ENCODE measurements around the gene HNRNPUL1.

Gene HNRNPUL1

DNA sequence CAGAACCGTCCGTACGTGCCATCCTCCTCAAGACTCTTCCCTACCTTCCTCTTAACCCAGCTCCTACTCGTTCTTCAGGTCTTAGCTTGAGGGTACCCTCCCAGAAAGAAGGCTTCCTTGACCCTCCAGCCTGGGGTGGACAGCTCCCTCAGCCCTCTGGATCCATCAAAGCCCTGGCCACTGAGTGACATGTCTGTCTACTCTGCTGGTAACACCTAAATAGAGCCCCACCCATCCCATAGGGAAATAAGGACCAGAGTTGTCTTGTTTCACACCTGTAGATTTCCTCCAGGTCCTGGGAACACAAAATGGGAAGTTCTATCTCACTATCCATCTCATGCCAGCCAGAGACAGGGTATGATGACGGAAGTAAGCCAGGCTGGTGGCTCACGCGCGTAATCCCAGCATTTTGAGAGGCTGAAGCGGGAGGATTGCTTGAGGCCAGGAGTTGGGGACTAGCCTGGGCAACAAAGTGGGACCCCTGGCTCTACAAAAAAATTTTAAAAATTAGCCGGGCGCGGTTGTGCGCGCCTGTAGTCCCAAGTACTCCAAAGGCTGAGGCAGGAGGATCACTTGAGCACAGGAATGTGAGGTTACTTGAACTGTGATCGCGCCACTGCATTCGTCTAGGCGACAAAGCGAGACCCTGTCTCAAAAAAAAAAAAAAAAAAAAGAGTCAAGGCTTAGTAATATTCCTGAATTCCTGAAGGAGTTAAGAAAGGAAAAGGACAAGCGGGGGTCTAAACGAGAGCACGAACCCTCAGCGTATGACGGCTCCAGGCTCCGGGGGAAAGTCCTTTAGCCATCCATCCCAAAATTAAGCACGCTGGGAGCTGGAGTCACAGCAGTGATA lies 45.2 kb downstream of the HNRNPUL1 start:
- no peak for DNase-seq

DNA sequence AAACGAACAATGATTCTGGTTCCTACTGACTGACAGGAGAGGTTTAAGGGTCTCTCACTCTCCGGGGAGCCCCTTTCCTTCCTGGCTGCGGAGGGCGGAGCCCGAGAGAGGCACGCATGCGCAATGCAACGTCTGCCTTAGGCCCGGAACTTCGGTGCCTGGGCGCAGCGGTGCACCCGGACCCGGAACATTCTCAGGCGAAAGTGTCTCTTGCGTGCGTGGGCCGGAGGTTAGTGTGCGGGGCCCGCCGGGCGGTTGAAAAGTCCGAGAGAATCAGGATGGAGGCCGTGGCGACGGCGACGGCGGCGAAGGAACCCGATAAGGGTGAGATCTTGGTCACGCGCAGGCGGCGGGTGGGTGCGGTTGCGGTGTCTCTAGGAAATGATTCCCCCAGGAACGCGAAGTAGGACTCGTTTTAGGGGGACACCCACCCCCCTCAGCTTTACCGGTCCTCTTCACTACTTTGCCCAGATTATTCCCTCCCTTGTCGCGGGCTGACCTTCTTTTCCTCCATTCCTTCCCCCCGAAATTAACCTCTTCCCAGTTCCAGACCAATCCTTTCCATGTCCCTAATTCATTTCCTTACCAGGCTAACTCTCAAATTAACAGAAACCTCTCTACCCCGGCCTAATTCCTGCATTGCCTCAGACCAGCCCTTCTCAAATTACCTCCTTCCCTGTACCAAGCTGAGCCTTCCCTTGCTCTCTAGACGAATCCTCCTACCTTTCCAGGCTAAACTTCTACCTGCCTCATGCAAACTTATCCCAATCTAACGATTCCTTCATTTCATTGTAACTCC lies 46.1 kb downstream of the HNRNPUL1 start, which contains the start of gene CCDC97:
Gene CCDC97 (plus strand): TSS at position 140 of the 799 bp plus-strand sequence. CDS start 139 bp downstream, at position 279.
- DNase-seq, result peak; percentile 82 to 85

DNA sequence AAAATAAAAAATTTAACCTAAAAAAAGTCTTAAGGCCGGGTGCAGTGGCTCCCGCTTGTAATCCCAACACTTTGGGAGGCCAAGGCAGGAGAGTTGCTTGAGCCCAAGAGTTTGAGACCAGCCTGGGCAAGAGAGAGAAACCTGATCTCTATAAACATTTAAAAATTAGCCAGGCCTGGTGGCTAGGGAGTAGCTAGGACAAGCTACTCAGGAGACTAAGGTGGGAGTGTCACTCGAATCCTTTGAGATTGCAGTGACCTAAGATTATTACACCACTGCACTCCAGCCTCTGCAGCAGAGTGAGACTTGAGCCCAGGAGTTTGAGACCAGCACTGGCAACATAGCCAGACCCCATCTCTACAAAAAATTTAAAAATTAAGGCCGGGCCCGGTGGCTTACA lies 46.9 kb downstream of the HNRNPUL1 start:
- no peak for DNase-seq

DNA sequence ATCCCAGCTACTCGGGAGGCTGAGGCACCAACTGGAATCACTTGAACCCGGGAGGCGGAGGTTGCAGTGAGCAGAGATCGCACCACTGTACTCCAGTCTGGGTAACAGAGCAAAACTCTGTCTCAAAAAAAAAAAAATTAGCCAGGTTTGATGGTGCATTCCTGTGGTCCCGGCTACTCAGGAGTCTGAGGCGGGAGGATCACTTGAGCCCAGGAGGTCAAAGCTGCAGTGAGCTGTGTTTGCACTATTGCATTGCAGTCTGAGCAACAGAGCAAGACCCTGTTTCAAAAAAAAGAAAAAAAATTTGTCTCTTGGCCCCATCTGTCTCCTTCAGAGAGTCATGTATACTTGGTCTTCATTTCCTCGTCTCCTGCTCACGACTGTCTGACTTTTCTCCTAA lies 47.4 kb downstream of the HNRNPUL1 start:
- DNase-seq, result no peak

DNA sequence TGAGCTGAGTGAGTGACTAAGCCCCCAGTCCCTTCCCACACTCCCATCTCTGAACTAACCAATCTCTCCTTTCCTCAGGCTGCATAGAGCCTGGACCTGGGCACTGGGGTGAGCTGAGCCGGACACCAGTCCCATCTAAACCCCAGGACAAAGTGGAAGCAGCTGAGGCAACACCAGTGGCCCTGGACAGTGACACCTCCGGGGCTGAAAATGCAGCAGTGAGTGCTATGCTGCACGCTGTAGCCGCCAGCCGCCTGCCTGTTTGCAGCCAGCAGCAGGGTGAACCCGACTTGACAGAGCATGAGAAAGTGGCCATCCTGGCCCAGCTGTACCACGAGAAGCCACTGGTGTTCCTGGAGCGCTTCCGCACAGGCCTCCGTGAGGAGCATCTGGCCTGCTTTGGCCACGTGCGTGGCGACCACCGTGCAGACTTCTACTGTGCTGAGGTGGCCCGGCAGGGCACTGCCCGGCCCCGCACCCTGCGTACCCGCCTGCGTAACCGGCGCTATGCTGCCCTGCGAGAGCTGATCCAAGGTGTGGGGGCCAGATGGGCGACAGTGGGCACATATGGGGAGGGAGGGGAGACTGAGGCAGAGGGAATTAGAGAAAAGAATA lies 52.2 kb downstream of the HNRNPUL1 start:
- no peak for DNase-seq

DNA sequence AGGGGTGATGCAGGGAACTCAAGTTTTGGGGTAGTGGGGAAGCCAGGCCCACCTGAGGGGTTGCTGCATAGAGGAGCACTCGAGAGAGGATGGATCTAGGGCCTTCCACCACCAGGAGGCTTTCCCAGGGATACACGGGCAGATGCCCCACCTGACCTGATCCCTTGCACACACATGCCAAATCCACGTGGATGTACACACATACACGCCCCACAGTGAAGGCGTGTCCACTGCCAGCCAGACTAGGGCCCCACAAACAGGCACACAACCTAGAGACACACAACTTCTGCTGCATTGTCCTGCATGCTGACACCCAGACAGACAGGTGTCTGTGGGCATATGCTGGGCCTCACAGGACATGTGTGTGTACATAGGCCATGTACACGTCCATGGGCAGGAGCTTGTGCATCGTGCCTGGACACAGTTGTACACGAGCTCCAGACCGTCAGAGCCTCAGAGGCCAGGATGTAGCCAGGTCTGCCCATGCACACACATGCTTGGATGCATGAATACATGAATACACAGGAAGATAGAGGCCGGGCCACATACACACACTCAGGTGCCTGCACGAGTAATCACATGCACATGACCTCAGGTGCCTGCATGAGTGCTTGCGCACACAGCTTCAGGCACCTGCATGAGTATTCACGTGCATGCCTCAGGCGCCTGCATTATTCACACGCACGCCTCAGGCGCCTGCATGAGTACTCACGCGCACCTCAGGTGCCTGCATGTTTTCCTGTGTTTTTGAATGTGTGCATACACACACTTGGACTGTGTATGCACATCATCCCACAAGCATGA lies 54.7 kb downstream of the HNRNPUL1 start:
- no peak for DNase-seq

DNA sequence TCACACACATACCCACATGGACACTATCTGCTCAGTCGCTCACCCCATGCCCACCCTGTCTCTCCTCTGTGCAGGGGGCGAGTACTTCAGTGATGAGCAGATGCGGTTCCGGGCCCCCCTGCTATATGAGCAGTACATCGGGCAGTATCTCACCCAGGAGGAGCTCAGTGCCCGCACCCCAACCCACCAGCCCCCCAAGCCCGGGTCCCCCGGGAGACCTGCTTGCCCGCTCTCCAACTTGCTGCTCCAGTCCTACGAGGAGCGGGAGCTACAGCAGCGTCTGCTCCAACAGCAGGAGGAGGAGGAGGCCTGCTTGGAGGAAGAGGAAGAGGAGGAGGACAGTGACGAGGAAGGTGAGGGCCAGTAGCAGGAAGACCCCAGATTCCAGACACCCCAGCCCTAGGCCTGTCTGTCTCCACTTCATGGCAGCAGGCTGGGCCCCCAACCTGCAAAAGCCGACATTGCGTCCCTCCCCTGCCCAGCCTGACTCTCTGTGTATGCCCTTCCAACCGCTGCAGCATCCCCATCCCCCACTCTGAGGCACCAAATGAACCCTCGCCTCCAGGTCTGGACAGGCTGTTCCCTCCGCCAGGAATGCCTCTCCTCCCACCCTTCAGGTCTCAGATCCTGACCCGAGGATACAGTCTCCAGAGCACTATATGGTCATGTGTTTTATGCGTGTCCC lies 55.5 kb downstream of the HNRNPUL1 start:
- DNase-seq, result no peak

DNA sequence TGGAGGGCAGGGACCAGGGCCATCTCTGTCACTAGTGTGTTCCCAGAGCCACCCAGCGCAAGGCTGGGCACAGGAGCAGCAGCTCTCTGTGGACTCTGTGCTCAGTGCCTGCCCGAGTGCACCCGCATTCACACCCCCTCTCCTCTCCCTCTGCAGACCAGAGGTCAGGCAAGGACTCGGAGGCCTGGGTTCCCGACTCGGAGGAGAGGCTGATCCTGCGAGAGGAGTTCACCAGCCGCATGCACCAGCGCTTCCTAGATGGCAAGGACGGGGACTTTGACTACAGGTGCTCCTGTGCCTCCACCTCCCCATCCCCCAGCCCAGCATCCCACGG lies 56.0 kb downstream of the HNRNPUL1 start:
- DNase-seq, result no peak

DNA sequence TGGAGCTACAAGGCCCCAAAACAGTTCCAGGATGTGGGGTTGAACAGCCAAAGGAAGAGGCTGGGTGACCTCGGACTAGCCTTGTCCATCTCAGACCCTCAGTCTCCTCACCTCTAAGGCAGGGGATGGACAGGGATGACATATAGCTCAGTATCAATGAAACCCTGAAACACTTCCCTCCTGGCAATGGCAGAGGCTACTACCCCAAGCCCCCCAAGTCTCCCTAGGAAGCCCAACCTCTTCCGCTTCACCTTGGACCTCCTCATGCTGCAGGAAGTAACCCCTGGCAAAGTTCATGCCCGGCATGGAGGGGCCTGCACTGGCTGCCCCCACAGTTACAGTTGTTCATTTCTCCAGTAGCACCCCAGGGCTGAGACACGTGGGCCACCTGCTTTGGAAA lies 56.4 kb downstream of the HNRNPUL1 start:
- no peak for DNase-seq

DNA sequence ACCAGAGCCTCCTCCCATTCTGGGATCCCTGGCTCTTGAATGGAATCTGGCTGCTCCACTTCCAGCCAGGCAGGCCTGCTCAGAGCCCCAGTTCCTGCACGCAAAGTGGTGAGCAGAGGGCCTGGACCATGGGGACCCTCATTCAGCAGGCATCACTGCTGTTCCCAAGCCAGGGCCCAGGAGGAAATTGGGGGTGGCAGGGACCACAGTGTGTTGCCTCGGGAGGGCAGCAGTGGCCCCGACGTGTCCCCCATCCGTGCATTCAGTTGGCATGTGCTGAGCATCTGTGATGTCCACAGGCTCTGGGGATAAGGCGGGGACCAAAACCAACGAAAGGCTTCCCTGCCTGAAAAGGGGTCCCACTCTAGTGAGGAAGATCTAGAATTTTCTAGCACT lies 57.0 kb downstream of the HNRNPUL1 start:
- no peak for DNase-seq

DNA sequence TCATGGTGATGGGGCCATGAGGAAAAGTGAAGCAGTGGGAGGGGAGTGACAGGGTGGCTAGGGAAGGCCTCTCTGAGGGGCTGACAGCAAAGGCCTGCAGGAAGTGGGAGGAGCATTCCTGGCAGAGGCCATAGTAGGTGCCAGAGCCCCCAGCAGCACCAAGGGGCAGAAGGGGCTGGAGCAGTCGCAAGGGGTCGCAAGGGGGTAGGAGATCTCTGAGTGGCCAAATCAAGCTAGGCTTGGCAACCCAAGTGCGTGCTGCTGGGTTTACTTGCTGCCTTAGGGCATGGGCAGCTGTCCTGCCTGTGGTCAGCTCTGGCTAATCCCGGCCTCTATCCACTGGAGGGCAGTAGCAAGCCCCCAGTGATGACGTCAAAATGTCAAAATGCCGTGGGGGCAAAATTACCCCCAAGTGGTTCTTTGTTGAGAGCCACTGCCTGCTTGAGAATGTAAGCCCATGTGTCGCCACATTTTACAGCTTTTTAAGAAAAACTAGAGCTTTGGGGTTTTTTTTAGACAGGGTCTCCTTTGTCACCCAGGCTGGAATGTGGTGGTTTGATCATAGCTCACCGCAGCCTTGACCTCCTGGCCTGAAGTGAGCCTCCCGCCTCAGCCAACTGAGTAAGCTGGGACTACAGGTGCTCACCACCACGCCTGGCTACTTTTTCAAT lies 57.6 kb downstream of the HNRNPUL1 start:
- no peak for DNase-seq

DNA sequence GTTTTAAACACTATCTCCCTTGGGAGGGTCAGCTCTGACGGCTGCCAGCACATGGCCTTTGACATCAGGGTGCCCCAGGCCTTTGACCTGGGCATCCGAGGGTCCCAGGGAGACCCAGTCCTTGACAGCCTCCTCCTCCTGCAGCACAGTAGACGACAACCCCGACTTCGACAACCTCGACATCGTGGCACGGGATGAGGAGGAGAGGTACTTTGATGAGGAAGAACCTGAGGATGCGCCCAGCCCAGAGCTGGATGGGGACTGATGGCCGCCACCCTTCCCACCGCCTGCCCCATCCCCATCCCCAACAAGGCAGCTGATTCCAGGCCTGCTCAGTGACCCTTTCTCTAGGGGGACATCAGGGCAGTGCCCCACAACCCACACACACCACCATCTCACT lies 58.3 kb downstream of the HNRNPUL1 start:
- DNase-seq, result no peak

DNA sequence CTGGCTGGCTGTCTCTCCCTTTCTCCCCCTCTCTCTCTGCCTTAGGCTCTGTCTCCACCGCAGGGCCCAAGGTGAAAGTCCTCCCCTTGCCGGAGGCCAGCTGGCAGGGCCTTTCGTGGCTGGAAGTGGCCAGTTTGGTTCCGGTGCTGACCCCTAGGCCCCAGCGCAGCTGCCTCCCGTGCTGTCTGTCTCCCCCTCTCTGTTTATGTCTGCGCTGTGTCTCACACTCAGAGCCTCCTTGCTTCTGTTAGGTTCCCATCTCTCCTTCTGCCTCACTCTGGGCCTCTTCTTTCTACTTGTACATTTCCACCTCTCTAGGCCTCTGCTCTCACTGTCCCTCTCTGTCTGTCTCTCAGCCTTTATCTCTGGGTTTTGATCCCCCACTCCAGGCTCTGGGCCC lies 58.9 kb downstream of the HNRNPUL1 start:
- DNase-seq, result no peak

DNA sequence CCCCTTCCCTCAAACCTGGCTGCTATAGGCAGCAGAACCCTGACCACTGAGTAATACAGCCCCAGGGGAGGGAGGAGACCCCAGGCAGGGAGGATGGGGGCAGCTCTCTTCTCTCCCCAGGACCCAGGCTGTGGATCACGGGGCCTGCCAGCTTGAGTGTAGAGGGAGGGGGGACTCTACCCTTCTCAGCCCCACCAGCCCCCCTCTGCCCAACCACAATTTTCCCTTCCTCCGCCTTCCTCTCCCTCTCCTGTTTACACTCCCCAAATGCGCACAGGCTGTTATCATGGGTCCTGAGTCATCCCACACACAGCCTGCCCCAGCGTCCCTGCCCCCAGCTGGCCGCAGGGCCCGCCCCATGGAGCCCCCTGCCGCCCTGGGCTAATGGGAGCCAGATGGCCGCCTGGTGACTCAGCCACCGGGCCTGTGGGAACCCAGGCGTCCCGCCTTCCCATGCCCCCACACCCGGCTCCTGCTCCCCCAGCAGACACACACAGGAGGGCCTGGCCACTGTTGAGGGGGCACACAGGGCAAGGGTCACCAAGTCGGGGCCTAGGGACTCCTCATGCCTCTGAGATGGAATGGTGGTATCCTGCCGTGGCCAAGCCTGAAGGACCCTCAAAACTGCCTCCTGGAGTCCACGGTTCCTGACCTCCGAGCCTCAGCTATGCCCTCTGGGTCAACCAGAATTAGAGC lies 59.4 kb downstream of the HNRNPUL1 start:
- no peak for DNase-seq

DNA sequence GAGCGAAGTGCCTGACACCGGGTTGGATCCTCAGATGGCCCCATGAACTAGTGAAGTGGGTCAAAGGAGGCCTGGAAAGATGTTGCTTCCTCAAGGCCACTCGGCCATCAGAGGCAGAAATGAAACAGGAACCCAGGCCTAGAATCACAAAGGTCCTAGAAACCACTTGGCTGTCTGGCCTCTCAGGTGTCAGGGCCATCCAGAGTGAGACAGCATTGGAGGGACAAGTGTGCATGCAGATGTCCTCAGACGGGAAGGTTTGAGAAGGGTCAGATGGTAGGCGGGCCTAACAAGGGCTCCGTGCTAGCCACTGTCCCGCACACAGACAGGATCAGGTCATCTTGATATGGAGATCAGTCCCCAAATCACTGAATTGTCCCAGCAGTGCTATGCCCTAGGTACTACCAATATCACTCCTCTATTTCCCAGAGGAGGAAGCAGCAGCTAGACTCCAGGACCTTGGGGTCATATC lies 60.1 kb downstream of the HNRNPUL1 start:
- no peak for DNase-seq

DNA sequence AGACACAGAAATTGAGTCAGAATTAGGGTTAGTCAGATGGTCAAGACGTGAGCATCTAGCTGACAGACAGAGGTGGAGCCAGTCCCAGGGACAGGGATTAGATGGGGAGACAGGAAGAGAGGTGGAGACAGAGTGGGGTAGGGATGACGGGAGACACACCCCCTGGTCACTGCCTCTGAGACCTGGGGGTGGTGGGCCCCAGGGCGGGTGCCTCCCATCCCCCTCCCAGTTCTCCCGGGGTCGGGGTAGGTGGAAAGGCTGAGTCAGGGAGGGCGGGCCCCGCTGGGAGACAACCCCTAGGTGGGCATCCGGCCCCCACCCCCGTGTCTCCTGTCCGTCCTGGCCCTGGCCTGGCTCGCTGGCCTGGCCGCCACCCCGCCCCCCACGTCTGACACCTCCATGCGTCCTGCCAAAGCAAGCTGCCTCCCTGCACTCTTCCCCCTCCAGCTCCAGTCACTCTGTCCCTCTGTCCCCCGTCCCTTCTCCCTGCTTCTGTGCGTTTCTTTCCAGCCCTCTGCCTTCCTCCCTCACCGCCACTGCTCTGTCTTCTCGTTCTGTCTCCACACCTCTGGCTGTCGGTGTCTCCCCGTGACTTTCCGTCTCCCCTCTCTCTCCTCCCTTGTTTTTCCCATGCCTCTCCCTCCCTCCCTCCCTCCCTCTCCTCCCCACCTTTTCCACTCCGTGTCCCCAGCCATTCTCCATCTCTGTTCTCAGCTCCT lies 60.9 kb downstream of the HNRNPUL1 start:
- DNase-seq, result no peak

DNA sequence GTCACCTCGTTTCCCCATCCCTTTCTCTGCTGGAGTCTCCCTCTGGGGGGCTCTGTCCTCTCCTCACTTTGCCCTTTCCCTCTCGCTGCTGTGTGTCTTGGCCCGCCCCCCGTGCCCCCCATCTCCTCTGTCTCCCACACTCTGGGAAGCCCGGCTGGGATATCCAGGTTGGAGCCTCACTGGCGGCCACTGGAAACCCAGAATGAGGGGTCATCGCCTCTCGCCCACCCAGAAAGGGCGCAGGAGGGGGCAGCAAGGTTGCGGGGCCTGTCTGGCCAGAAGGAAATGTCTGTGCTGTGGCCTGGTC lies 61.4 kb downstream of the HNRNPUL1 start:
- DNase-seq, result no peak

DNA sequence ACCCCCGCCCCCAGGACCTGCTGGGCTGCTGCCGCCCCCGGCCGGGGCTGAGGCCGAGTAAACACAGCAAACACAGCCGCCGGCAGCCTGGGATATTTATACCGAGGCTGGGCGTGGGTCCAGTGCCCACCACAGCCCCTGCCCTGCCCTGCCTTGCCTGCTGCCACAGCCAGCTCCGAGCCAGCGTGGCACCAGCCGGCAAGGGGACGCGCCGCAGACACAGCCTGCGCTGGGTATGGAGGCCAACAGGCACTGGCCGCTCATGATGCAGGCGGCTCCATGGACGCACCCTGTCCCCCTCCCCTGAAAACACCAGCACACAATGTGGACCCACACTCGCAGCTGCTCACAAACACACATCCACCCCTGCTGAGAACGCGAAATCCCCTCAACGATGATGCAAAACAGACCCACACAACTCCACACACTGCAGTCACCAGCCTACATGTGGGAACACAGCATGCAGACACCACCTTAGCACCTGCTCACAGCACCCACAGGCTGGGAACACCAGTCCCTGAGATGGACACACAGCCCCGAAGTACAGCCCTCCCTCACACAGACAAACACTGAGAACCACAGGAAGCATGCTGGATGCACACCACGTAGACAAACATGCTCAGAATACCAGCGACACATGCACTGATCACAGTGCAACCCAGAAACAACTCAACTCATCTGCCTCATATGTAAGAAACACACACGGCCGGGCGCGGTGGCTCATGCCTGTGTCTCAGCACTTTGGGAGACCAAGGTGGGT lies 62.0 kb downstream of the HNRNPUL1 start:
- DNase-seq, result no peak

DNA sequence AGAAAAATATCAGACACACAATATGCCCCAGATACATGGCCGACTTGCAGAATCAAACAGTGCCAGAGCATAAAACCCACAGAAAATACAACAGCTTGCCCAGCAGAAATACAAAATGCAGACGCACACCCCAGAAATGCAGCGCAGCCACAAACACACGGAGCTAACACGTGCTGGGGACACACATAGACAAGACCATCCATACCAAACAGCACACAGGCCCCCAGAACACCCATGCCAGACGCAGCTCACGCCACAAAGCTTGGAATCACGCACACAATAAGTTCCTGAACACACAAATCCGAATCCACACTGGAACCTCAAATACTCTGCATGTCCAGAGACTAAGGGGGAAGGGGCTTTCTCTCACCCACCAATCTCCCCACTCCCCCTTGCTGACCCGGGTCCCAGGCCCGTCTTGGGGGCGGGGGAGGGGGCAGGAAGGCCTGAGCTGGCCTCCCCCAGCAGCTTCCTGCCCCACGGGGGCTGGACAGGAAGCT lies 63.0 kb downstream of the HNRNPUL1 start:
- no peak for DNase-seq
